Neural progenitor cell (in vitro differentiated cells): ENCODE results near the gene ELFN1. TPM values are rescaled to one million over a fixed set of nuclear protein-coding genes. Genes with fewer than 3 reads are reported as not detected.

ENCODE experiments used
- DNase-seq: peaks from one replicate; pipeline ENCODE4 v3.0.0-alpha.2; 2016; ENCODE audit warnings: low spot score
- H2AFZ ChIP-seq: fragments of 200-600 bp; sonication (generic); replicated peaks from 2 replicates; pipeline ENCODE4 v1.6.1; 2016; ENCODE audit warnings: antibody characterized with exemption
- H3F3A ChIP-seq: fragments of 200-600 bp; sonication (generic); 2 replicates; pipeline ENCODE4 v1.6.1; 2016; ENCODE audit warnings: antibody characterized with exemption, low read depth
- H3K27ac ChIP-seq: fragments of 200-600 bp; sonication (generic); 2 replicates; pipeline ENCODE4 v1.5.1; 2016; ENCODE audit warnings: mild to moderate bottlenecking
- H3K27me3 ChIP-seq: fragments of 200-600 bp; sonication (generic); 2 replicates; pipeline ENCODE4 v1.6.1; 2016; ENCODE audit warnings: mild to moderate bottlenecking, moderate library complexity
- H3K36me3 ChIP-seq: fragments of 200-600 bp; sonication (generic); 2 replicates; pipeline ENCODE4 v1.5.1; 2016
- H3K4me1 ChIP-seq: fragments of 200-600 bp; sonication (generic); 2 replicates; pipeline ENCODE4 v1.6.1; 2016; ENCODE audit warnings: mixed run types
- H3K4me2 ChIP-seq: fragments of 200-600 bp; sonication (generic); 2 replicates; pipeline ENCODE4 v1.6.1; 2016
- H3K4me3 ChIP-seq: fragments of 200-600 bp; sonication (generic); 2 replicates; pipeline ENCODE4 v1.5.1; 2016
- H3K79me2 ChIP-seq: fragments of 200-600 bp; sonication (generic); 2 replicates; pipeline ENCODE4 v1.6.1; 2016; ENCODE audit warnings: low read depth
- H3K9ac ChIP-seq: fragments of 200-600 bp; sonication (generic); 2 replicates; pipeline ENCODE4 v1.6.1; 2016
- H3K9me3 ChIP-seq: fragments of 200-600 bp; sonication (generic); 2 replicates; pipeline ENCODE4 v1.5.1; 2016; ENCODE audit warnings: low read depth
- H4K20me1 ChIP-seq: fragments of 200-600 bp; sonication (generic); 2 replicates; pipeline ENCODE4 v1.6.1; 2016; ENCODE audit warnings: low read depth
- H3K27ac Mint-ChIP-seq: 3 replicates; pipeline ENCODE4 v1.8.0; 2021; ENCODE audit warnings: mixed read lengths
- H3K27me3 Mint-ChIP-seq: 2 replicates; pipeline ENCODE4 v1.8.0; 2022; ENCODE audit warnings: low read depth, mild to moderate bottlenecking, inconsistent platforms, moderate library complexity, mixed read lengths; ENCODE audit not compliant: insufficient read depth
- H3K36me3 Mint-ChIP-seq: 3 replicates; pipeline ENCODE4 v1.8.0; 2021; ENCODE audit warnings: mixed read lengths
- H3K4me1 Mint-ChIP-seq: 3 replicates; pipeline ENCODE4 v1.8.0; 2021; ENCODE audit warnings: mixed read lengths
- H3K4me3 Mint-ChIP-seq: 3 replicates; pipeline ENCODE4 v1.8.0; 2021; ENCODE audit warnings: mild to moderate bottlenecking, moderate library complexity, mixed read lengths
- H3K9me3 Mint-ChIP-seq: 3 replicates; pipeline ENCODE4 v1.8.0; 2020; ENCODE audit warnings: mixed read lengths
- CTCF ChIP-seq: fragments of 200-600 bp; sonication (generic); IDR thresholded peaks from 2 replicates; pipeline ENCODE4 v1.5.1; 2017; ENCODE audit warnings: antibody characterized with exemption, mild to moderate bottlenecking
- EZH2 ChIP-seq: fragments of 200-600 bp; sonication (generic); IDR thresholded peaks from 2 replicates; pipeline ENCODE4 v1.6.1; 2017; ENCODE audit warnings: antibody characterized with exemption, mild to moderate bottlenecking, moderate library complexity
- EZH2phosphoT487 ChIP-seq: fragments of 200-600 bp; sonication (generic); IDR thresholded peaks from 2 replicates; pipeline ENCODE4 v1.6.1; 2017; ENCODE audit warnings: antibody characterized with exemption
- total RNA-seq: library from RNA; depleted of rRNA; stranded (reverse); fragments of >200 nt; gene quantifications from 2 replicates; pipeline ENCODE4 v1.2.3, GENCODE V29; 2015; ENCODE audit warnings: low replicate concordance

The ELFN1 gene
- total RNA-seq, 1 donor from 2014 or later: 2.2 TPM

GRCh38 chr7:1665549-1666316 lies 4.3 kb upstream of the ELFN1 start:
- DNase-seq: peak; percentile 78
- Histone ChIP-seq H3K79me2 (no peaks in the 10 kb centered on the region), H3K9ac (no peak overlapping the region), H3K4me1 (peaks cover 38% of the 10 kb centered on the region), H2AFZ (peak overlapping the region; percentile 80), H3K9me3 (no peaks in the 10 kb centered on the region), H3K4me3 (peak overlapping the region; percentile 69), H3K27ac (no peak overlapping the region), H4K20me1 (peaks cover 24% of the 10 kb centered on the region), H3K4me2 (peak overlapping the region; percentile 93), H3K36me3 (no peaks in the 10 kb centered on the region), H3K27me3 (peaks cover 97% of the 10 kb centered on the region), H3F3A (peaks cover 35% of the 10 kb centered on the region)
- Mint-ChIP-seq H3K4me3 (no peak overlapping the region), H3K9me3 (no peaks in the 10 kb centered on the region), H3K36me3 (no peaks in the 10 kb centered on the region), H3K4me1 (peaks cover 14% of the 10 kb centered on the region), H3K27ac (no peak overlapping the region), H3K27me3 (peaks cover 23% of the 10 kb centered on the region)
- TF ChIP-seq EZH2: no peak
- TF ChIP-seq CTCF: no peak
- TF ChIP-seq EZH2phosphoT487: no peak

GRCh38 chr7:1666317-1666822 lies 3.7 kb upstream of the ELFN1 start:
- TF ChIP-seq EZH2phosphoT487 (peak; percentile 89), CTCF (no peak), EZH2 (peak; percentile 89)
- Histone ChIP-seq H3K4me3 (peak overlapping the region; percentile 69), H3K4me1 (peaks cover 43% of the 10 kb centered on the region), H3K9me3 (no peaks in the 10 kb centered on the region), H3K9ac (no peak overlapping the region), H3K79me2 (no peaks in the 10 kb centered on the region), H2AFZ (no peak overlapping the region), H3K27me3 (peaks cover 98% of the 10 kb centered on the region), H3K36me3 (no peaks in the 10 kb centered on the region), H3K27ac (no peak overlapping the region), H3F3A (peaks cover 38% of the 10 kb centered on the region), H3K4me2 (peak overlapping the region; percentile 80), H4K20me1 (peaks cover 29% of the 10 kb centered on the region)
- Mint-ChIP-seq H3K36me3 (no peaks in the 10 kb centered on the region), H3K9me3 (no peaks in the 10 kb centered on the region), H3K4me3 (peak overlapping the region; percentile 72), H3K27me3 (peaks cover 21% of the 10 kb centered on the region), H3K27ac (no peak overlapping the region), H3K4me1 (peaks cover 14% of the 10 kb centered on the region)
- peak; percentile 47 for DNase-seq

GRCh38 chr7:1666823-1667565 lies 3.1 kb upstream of the ELFN1 start:
- TF ChIP-seq CTCF (no peak), EZH2phosphoT487 (peak; percentile 76), EZH2 (peak; percentile 69)
- H2AFZ ChIP-seq: peak overlapping the region; percentile 79
- H3K4me3 ChIP-seq: peak overlapping the region; percentile 69
- no peak overlapping the region for H3K27ac ChIP-seq
- Mint-ChIP-seq H3K27me3 (peaks cover 15% of the 10 kb centered on the region), H3K4me1 (peaks cover 14% of the 10 kb centered on the region), H3K4me3 (peak overlapping the region; percentile 89), H3K9me3 (no peaks in the 10 kb centered on the region), H3K36me3 (no peaks in the 10 kb centered on the region), H3K27ac (no peak overlapping the region)
- H3F3A ChIP-seq: peaks cover 38% of the 10 kb centered on the region
- no peaks in the 10 kb centered on the region for H3K79me2 ChIP-seq
- DNase-seq: peak; percentile 52
- H3K4me1 ChIP-seq: peaks cover 45% of the 10 kb centered on the region
- H4K20me1 ChIP-seq: peaks cover 35% of the 10 kb centered on the region
- H3K36me3 ChIP-seq: no peaks in the 10 kb centered on the region
- no peaks in the 10 kb centered on the region for H3K9me3 ChIP-seq
- peaks cover 98% of the 10 kb centered on the region for H3K27me3 ChIP-seq
- H3K4me2 ChIP-seq: peak overlapping the region; percentile 80
- H3K9ac ChIP-seq: no peak overlapping the region
